Caco-2 (cell line): ENCODE data around the gene UFD1. TPM values are rescaled to one million over a fixed set of nuclear protein-coding genes. Genes with fewer than 3 reads are reported as not detected.

ENCODE experiments used
- Bru-seq: library from RNA; stranded (reverse); fragments of 400-500 nt; gene quantifications from one replicate; lab custom pipeline; 2021; lab: Mats Ljungman, UMichigan
- BruChase-seq, 2 experiments: library from RNA; stranded (reverse); fragments of 400-500 nt; gene quantifications; one replicate each; lab custom pipeline; 2021; lab: Mats Ljungman, UMichigan
- BruUV-seq: library from RNA; stranded (reverse); fragments of 400-500 nt; replicated peaks from 2 replicates; lab custom pipeline; 2021; lab: Mats Ljungman, UMichigan
- CTCF ChIA-PET: fragments of 300-600 bp; sonication (Branson Sonifier 250); formaldehyde crosslinking; loops from one replicate; lab custom pipeline; 2022; ENCODE audit warnings: antibody characterized with exemption; lab: Charles Lee
- POLR2A ChIA-PET: fragments of 300-600 bp; sonication (Branson Sonifier 250); formaldehyde crosslinking; loops from one replicate; lab custom pipeline; 2022; ENCODE audit warnings: antibody characterized with exemption; lab: Charles Lee
- DNase-seq, 2 experiments: peaks; one replicate each; pipeline versions ENCODE4 v3.0.0 to v3.0.0-alpha.2; 2020 to 2022
- H3K27me3 ChIP-seq: replicated peaks from 2 replicates; pipeline ENCODE4 v1.6.0; 2011; ENCODE audit warnings: low read length; ENCODE audit not compliant: control insufficient read depth, insufficient read depth
- H3K36me3 ChIP-seq: 2 replicates; pipeline ENCODE4 v1.5.1; 2011; ENCODE audit warnings: low read length; ENCODE audit not compliant: control insufficient read depth, insufficient read depth
- H3K4me1 ChIP-seq: fragments of 250-450 bp; sonication (Bioruptor Pico); 2 replicates; pipeline ENCODE4 v1.5.1; 2020; ENCODE audit warnings: mild to moderate bottlenecking
- H3K4me3 ChIP-seq: 2 replicates; pipeline ENCODE4 v1.5.1; 2011; ENCODE audit warnings: low read depth, mild to moderate bottlenecking, control low read depth, low read length
- H3K9me3 ChIP-seq: fragments of 250-450 bp; sonication (Bioruptor Pico); 2 replicates; pipeline ENCODE4 v1.5.1; 2020; ENCODE audit warnings: mild to moderate bottlenecking, moderate library complexity
- H3K27ac Mint-ChIP-seq: one replicate; pipeline ENCODE4 v1.8.0; 2022; ENCODE audit warnings: mixed read lengths; ENCODE audit not compliant: unreplicated experiment
- H3K27me3 Mint-ChIP-seq: one replicate; pipeline ENCODE4 v1.8.0; 2022; ENCODE audit warnings: mixed read lengths; ENCODE audit not compliant: insufficient read depth, unreplicated experiment
- H3K36me3 Mint-ChIP-seq: one replicate; pipeline ENCODE4 v1.8.0; 2022; ENCODE audit warnings: mild to moderate bottlenecking, mixed read lengths; ENCODE audit not compliant: insufficient read depth, unreplicated experiment
- H3K4me1 Mint-ChIP-seq: one replicate; pipeline ENCODE4 v1.8.0; 2022; ENCODE audit warnings: low read depth, mixed read lengths; ENCODE audit not compliant: unreplicated experiment
- H3K4me3 Mint-ChIP-seq: one replicate; pipeline ENCODE4 v1.8.0; 2022; ENCODE audit warnings: mild to moderate bottlenecking, moderate library complexity, mixed read lengths; ENCODE audit not compliant: unreplicated experiment
- H3K9me3 Mint-ChIP-seq: one replicate; pipeline ENCODE4 v1.8.0; 2022; ENCODE audit warnings: mixed read lengths; ENCODE audit not compliant: unreplicated experiment
- intact Hi-C: fragments of 100-400 bp; cut with micrococcal nuclease; formaldehyde crosslinking; loops from one replicate; pipeline ENCODE4 v1.10.0; 2022; ENCODE audit not compliant: unreplicated experiment
- long read RNA-seq: library from polyadenylated mRNA; stranded (forward); transcript quantifications from one replicate; pipeline ENCODE4 v2.0.0, GENCODE V29; 2022
- total RNA-seq: library from RNA; stranded (reverse); gene quantifications from 2 replicates; pipeline ENCODE4 v1.2.3, GENCODE V29; 2022
- TF ChIP-seq, protein P1 (sequence below), 2 experiments: fragments of 200-600 bp in 1 of 2; IDR thresholded peaks; 1 replicate in 1 of 2; 2 replicates in 1 of 2; pipeline versions ENCODE4 v1.5.1 to v1.8.0; 2011 to 2022; ENCODE audit warnings: antibody characterized with exemption in 1 of 2, control low read depth in 1 of 2, inconsistent platforms in 1 of 2, low read depth in 1 of 2, low read length in 1 of 2, mild to moderate bottlenecking in 1 of 2, moderate library complexity in 1 of 2; ENCODE audit not compliant: insufficient read depth in 1 of 2, severe bottlenecking in 1 of 2, unreplicated experiment in 1 of 2

The UFD1 gene, protein sequence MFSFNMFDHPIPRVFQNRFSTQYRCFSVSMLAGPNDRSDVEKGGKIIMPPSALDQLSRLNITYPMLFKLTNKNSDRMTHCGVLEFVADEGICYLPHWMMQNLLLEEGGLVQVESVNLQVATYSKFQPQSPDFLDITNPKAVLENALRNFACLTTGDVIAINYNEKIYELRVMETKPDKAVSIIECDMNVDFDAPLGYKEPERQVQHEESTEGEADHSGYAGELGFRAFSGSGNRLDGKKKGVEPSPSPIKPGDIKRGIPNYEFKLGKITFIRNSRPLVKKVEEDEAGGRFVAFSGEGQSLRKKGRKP
- 102 and 108 TPM in 2 replicates for total RNA-seq
- percentile 79 among the genes with signal in this experiment for Bru-seq, nascent RNA
- BruChase-seq, experiment 1, labeled RNA remaining after a 2-hour chase, result percentile 82 among the genes with signal in this experiment
- percentile 82 among the genes with signal in this experiment for BruChase-seq, experiment 2, labeled RNA remaining after a 6-hour chase
- long read RNA-seq, transcript UFD1-201 (12 exons, 1,814 nt), result major isoform, 185 of 221 reads
- long read RNA-seq, partial matches to known transcripts, result 4 of 221 reads
- long read RNA-seq, other reads (novel, unspliced or antisense), result 32 of 221 reads

DNA sequence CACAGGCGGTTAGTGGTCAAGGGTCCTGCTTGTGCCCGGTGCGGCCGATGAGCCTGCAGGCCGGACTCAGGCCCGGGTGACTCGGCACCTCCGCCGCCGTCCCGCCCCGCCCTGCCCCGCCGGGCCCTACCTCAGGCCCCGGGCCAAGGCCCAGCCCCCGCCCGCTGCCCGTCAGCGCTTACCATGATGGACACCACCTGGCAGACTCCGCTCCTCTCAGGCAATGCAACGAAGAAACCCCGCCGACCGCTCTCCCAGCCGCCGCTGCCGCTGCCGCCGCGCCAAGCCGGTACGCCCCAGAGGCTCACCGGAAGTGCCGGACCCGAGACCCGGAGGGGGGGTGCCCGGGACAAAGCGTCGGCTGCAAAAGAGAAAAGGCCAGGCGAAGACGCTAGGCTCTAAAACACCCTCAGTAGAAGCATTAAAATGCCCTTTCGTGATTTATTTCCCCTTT, at the start of gene UFD1:
TSS of gene UFD1 (minus strand) at position 293 of the 454 bp plus-strand sequence. CDS start at position 185, 108 bp downstream.
- Mint-ChIP-seq H3K4me3 (peak within 1 kb of the TSS; percentile 95), H3K27me3 (no peaks in the 10 kb centered on the region), H3K4me1 (peaks cover 23% of the 10 kb centered on the region), H3K27ac (peak within 1 kb of the TSS; percentile 100), H3K9me3 (no peaks in the 10 kb centered on the region), H3K36me3 (peaks cover 48% of the 10 kb centered on the region)
- H3K9me3 ChIP-seq, result no peaks in the 10 kb centered on the region
- H3K36me3 ChIP-seq, result 0 out of 2 replicates have a peak, but pooled peaks cover 2% of the 10 kb centered on the region
- intact Hi-C loops, result loop anchor here (1.0 to 10.0 kb wide), 4 partner anchors 32 to 302 kb away; partner anchors contain the start of genes C22orf39, MRPL40 and SLC25A1
- BruUV-seq, result no TSS peak
- DNase-seq, result peak; percentile 84 to 86
- peaks cover 6% of the 10 kb centered on the region; the same call in 1 of the 2 replicates for H3K4me1 ChIP-seq
- no peaks in the 10 kb centered on the region for H3K27me3 ChIP-seq
- TF ChIP-seq, protein P1, sequence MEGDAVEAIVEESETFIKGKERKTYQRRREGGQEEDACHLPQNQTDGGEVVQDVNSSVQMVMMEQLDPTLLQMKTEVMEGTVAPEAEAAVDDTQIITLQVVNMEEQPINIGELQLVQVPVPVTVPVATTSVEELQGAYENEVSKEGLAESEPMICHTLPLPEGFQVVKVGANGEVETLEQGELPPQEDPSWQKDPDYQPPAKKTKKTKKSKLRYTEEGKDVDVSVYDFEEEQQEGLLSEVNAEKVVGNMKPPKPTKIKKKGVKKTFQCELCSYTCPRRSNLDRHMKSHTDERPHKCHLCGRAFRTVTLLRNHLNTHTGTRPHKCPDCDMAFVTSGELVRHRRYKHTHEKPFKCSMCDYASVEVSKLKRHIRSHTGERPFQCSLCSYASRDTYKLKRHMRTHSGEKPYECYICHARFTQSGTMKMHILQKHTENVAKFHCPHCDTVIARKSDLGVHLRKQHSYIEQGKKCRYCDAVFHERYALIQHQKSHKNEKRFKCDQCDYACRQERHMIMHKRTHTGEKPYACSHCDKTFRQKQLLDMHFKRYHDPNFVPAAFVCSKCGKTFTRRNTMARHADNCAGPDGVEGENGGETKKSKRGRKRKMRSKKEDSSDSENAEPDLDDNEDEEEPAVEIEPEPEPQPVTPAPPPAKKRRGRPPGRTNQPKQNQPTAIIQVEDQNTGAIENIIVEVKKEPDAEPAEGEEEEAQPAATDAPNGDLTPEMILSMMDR (IDR thresholded peaks at IDR 0.05; ENCODE audit: insufficient read depth in 1 of 2, low read depth in 1 of 2, low read length in 1 of 2, severe bottlenecking in 1 of 2, unreplicated experiment in 1 of 2), result no peak
- ChIA-PET POLR2A (interaction anchor here (0.7 to 1.0 kb wide), 5 partner anchors 20 to 47 kb away, joined by 3 to 10 read pairs (median 3); partner anchors contain the start of genes C22orf39 and MRPL40), CTCF (interaction anchor here (0.9 to 2.3 kb wide), 4 partner anchors 151 to 299 kb away, joined by 3 to 11 read pairs (median 4); no protein-coding TSS in a partner anchor)
- peak within 1 kb of the TSS; percentile 96 for H3K4me3 ChIP-seq

DNA sequence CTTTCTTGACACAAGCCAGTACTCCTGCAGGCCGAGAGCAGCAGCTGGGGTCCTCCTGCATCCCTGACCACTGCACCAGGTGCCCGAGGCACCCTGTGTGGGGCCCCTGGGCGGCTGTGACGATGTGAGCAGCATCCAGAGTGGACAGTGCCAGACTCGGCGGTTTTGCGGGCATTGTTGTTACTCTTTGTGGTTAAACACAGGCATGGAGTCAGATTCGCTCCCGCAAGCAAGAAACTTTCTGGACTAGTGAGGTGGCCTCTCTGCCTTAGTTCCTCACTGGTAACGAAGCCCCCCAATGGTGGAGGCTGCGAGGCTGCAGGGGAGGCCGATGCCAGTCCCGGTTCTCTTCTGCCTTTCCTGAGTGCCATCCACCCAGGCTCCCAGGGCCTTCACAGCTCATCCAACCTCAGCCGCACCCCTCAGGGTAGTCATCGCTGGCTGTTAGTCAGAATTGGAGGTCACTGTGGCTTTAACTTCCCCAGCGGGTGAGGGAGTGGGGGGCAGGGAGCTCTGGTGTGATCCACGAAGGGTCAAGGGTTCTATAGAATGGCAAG, 48.9 kb upstream of the UFD1 start:
- ChIA-PET CTCF (no interaction called here), POLR2A (no interaction called here)
- TF ChIP-seq, protein P1 (IDR thresholded peaks at IDR 0.05; ENCODE audit: insufficient read depth in 1 of 2, low read depth in 1 of 2, low read length in 1 of 2, severe bottlenecking in 1 of 2, unreplicated experiment in 1 of 2), result no peak
- Mint-ChIP-seq H3K4me1 (no peaks in the 10 kb centered on the region), H3K9me3 (no peaks in the 10 kb centered on the region), H3K27me3 (peaks cover 4% of the 10 kb centered on the region), H3K36me3 (peaks cover 3% of the 10 kb centered on the region), H3K27ac (no peak overlapping the region), H3K4me3 (no peak overlapping the region)
- no peak overlapping the region for H3K4me3 ChIP-seq
- DNase-seq, result peak in 1 of 2 experiments; percentile 12
- no peaks in the 10 kb centered on the region for H3K27me3 ChIP-seq
- H3K9me3 ChIP-seq, result no peaks in the 10 kb centered on the region
- intact Hi-C loops, result no loop called here
- BruUV-seq, result no TSS peak
- no peaks in the 10 kb centered on the region for H3K4me1 ChIP-seq
- no peaks in the 10 kb centered on the region for H3K36me3 ChIP-seq

DNA sequence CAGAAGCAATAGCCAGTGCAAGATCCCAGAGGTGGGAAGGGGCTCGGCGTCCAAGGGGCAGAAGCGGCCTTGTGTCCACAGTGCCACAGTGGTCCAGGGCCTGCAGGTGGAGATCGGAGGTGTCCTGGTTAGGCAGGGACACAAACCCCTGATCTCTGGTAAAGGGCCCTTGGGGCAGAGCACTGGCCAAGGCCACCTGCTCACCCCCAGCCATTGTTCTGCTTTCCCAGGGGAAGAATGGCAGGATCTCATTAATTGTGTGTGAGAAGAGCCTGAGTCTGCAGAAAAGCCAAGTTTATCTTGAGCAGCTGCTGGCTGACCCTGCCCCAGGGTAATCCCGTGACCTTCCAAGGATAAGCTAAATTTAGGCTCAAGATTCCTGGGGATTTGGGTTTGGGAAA, 48.3 kb upstream of the UFD1 start:
- no peak overlapping the region for H3K4me3 ChIP-seq
- BruUV-seq, result no TSS peak
- peaks cover 8% of the 10 kb centered on the region for H3K36me3 Mint-ChIP-seq
- TF ChIP-seq, protein P1 (IDR thresholded peaks at IDR 0.05; ENCODE audit: insufficient read depth in 1 of 2, low read depth in 1 of 2, low read length in 1 of 2, severe bottlenecking in 1 of 2, unreplicated experiment in 1 of 2), result no peak
- DNase-seq, result no peak
- no peaks in the 10 kb centered on the region for H3K9me3 Mint-ChIP-seq
- H3K4me1 ChIP-seq, result no peaks in the 10 kb centered on the region
- H3K9me3 ChIP-seq, result no peaks in the 10 kb centered on the region
- ChIA-PET CTCF (no interaction called here), POLR2A (no interaction called here)
- intact Hi-C loops, result no loop called here
- H3K4me3 Mint-ChIP-seq, result no peak overlapping the region
- H3K4me1 Mint-ChIP-seq, result no peaks in the 10 kb centered on the region
- H3K27me3 Mint-ChIP-seq, result no peaks in the 10 kb centered on the region
- no peak overlapping the region for H3K27ac Mint-ChIP-seq
- H3K36me3 ChIP-seq, result no peaks in the 10 kb centered on the region
- no peaks in the 10 kb centered on the region for H3K27me3 ChIP-seq
